ENCODE results near the gene ICA1.

GRCh38 chr7:8221567-8221966, 40.4 kb downstream of the ICA1 start:
- no peak for TF ChIP-seq CTCF (IDR thresholded peaks at IDR 0.05)
- TF ChIP-seq POLR2AphosphoS5 (IDR thresholded peaks at IDR 0.05) = no peak
- no peak for TF ChIP-seq EP300 (IDR thresholded peaks at IDR 0.05)
- no peak for TF ChIP-seq POLR2A (IDR thresholded peaks at IDR 0.05)

All from stomach (tissue), 4 donors.